DOHH2 (cell line): ENCODE data around the gene NOL3.

Source experiments
- H3F3A ChIP-seq: fragments of 200-600 bp; sonication (generic), shearing (Covaris generic); 2 replicates; pipeline ENCODE4 v1.6.0; 2016; ENCODE audit warnings: antibody characterized with exemption, mild to moderate bottlenecking; ENCODE audit not compliant: control insufficient read depth, insufficient read depth
- H3K27ac ChIP-seq: fragments of 200-600 bp; sonication (generic); 2 replicates; pipeline ENCODE4 v1.5.1; 2014; ENCODE audit warnings: low read depth, mild to moderate bottlenecking, low read length, moderate library complexity
- H3K27me3 ChIP-seq: fragments of 200-600 bp; sonication (generic); 2 replicates; pipeline ENCODE4 v1.6.1; 2014; ENCODE audit warnings: mild to moderate bottlenecking, low read length, mixed read lengths; ENCODE audit not compliant: control insufficient read depth
- H3K36me3 ChIP-seq: fragments of 200-600 bp; sonication (generic); 2 replicates; pipeline ENCODE4 v1.6.1; 2014; ENCODE audit warnings: mild to moderate bottlenecking, low read length, moderate library complexity, mixed read lengths; ENCODE audit not compliant: control insufficient read depth
- H3K4me1 ChIP-seq: fragments of 200-600 bp; sonication (generic); 2 replicates; pipeline ENCODE4 v1.6.1; 2014; ENCODE audit warnings: mild to moderate bottlenecking, low read length, mixed read lengths; ENCODE audit not compliant: control insufficient read depth
- H3K4me2 ChIP-seq: fragments of 200-600 bp; sonication (generic); 2 replicates; pipeline ENCODE4 v1.6.0; 2014; ENCODE audit warnings: mild to moderate bottlenecking, low read length, moderate library complexity
- H3K4me3 ChIP-seq: fragments of 200-600 bp; sonication (generic); 2 replicates; pipeline ENCODE4 v1.5.1; 2014; ENCODE audit warnings: mild to moderate bottlenecking, low read length, mixed read lengths
- H3K79me2 ChIP-seq: fragments of 200-600 bp; sonication (generic); 2 replicates; pipeline ENCODE4 v1.6.1; 2014; ENCODE audit warnings: mild to moderate bottlenecking, low read length, mixed read lengths; ENCODE audit not compliant: control insufficient read depth
- H3K9me2 ChIP-seq: fragments of 200-600 bp; sonication (generic); replicated peaks from 2 replicates; pipeline ENCODE4 v1.6.1; 2014; ENCODE audit warnings: mild to moderate bottlenecking, low read length, mixed read lengths; ENCODE audit not compliant: control insufficient read depth
- H3K9me3 ChIP-seq: fragments of 200-600 bp; sonication (generic); 2 replicates; pipeline ENCODE4 v1.6.1; 2014; ENCODE audit warnings: antibody characterized with exemption, low read length, mixed read lengths; ENCODE audit not compliant: control insufficient read depth, insufficient read depth
- H4K20me1 ChIP-seq: fragments of 200-600 bp; sonication (generic); 2 replicates; pipeline ENCODE4 v1.6.0; 2014; ENCODE audit warnings: low read depth, mild to moderate bottlenecking, antibody characterized with exemption, low read length, moderate library complexity; ENCODE audit not compliant: control insufficient read depth, insufficient read depth
- EZH2phosphoT487 ChIP-seq: fragments of 200-600 bp; sonication (generic); IDR thresholded peaks from 2 replicates; pipeline ENCODE4 v1.6.1; 2017; ENCODE audit warnings: borderline replicate concordance, mild to moderate bottlenecking, antibody characterized with exemption, low read length, moderate library complexity, mixed read lengths
- TF ChIP-seq, protein P1 (sequence below): fragments of 200-600 bp; sonication (generic); IDR thresholded peaks from one replicate; pipeline ENCODE4 v1.5.1; 2014; ENCODE audit warnings: antibody characterized with exemption, mild to moderate bottlenecking, low read depth, low read length; ENCODE audit not compliant: poor library complexity, severe bottlenecking

The NOL3 gene

DNA sequence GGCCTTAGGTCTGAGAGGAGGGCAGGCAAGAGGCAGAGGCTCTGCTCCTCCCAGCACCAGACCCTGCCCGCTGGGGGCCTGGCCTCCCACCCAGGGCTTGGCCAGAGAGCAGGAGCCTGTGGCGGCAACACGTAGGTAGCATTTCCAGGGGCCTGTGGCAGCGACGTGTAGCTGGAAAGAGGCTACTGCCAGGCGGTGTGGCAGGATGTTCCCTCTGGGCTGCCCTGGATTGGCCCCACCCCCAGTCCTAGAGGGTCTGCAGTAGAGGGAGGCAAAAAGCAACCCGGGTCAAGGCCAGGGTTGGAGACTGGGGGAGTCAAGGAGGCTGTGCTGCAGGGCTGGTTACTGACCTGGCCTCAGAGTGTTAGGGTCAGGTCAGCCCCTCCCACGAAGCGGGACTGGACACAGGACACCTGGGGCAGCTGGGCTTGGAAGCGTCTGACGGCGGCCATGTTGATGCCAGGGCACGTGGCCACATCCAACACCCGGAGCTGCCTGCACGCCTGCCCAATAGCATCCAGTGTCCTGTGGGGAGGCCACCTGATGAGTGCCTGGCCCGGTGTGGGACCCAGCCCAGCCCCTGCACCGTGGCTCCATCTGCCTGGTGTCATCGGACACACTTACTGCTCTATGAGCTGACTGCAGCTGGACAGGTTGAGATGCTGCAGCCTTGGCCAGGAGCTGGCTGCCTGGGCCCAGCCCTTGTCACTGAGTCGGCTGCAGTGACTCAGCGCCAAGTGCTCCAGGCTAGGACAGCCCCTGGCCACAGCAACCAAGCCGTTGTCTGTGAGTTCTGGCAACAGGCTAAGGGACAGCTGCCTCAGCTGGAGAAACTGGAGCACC, 37.1 kb downstream of the NOL3 start:
- no peak overlapping the region for H3K4me2 ChIP-seq

DNA sequence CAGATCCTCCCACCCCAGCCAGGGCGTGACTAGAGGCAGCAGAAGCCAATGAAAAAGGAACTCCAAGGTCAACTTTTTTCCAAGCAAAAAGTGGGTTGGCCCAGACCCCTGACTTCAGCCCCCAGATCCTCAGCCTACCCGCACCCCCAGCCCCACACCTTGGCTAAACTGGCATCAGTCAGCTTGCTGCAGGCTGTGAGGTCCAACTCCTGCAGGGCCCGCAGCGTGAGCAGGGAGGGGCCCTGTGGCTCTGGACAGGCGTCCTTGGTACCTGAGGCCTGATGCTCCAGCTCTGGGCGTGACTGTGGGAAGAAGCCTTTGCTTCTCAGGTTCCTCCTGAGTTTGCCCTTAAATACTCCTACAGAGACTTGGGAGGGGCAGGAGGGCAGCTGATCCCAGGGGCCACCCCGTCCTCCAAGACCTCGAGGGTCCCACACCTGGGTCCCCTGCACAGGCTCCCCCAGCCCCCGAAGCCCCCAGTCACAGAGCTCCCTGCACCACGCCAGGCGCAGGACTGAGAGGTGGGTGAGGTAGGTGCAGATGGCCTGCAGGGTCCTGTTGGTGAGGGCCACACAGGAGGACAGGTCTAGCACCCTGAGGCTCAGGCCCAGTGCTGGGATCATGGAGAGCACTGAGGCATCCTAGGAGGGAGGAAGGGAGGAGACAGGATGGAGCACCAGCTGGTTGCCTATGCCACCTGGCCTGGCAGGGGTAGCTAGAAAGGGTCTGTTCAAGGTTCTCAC, 38.0 kb downstream of the NOL3 start:
- TF ChIP-seq EZH2phosphoT487 = no peak
- TF ChIP-seq, protein P1, sequence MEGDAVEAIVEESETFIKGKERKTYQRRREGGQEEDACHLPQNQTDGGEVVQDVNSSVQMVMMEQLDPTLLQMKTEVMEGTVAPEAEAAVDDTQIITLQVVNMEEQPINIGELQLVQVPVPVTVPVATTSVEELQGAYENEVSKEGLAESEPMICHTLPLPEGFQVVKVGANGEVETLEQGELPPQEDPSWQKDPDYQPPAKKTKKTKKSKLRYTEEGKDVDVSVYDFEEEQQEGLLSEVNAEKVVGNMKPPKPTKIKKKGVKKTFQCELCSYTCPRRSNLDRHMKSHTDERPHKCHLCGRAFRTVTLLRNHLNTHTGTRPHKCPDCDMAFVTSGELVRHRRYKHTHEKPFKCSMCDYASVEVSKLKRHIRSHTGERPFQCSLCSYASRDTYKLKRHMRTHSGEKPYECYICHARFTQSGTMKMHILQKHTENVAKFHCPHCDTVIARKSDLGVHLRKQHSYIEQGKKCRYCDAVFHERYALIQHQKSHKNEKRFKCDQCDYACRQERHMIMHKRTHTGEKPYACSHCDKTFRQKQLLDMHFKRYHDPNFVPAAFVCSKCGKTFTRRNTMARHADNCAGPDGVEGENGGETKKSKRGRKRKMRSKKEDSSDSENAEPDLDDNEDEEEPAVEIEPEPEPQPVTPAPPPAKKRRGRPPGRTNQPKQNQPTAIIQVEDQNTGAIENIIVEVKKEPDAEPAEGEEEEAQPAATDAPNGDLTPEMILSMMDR = no peak
- no peak overlapping the region for H3K27ac ChIP-seq
- H3K9me3 ChIP-seq = no peaks in the 10 kb centered on the region

More for the DNA sequence above, 37.1 kb downstream of the NOL3 start:
- Histone ChIP-seq H3K9me2 (no peaks in the 10 kb centered on the region), H3K27me3 (peaks cover 3% of the 10 kb centered on the region; the same call in 1 of the 2 replicates), H3K9me3 (no peaks in the 10 kb centered on the region), H3K4me1 (no peaks in the 10 kb centered on the region), H3K27ac (no peak overlapping the region), H4K20me1 (no peaks in the 10 kb centered on the region), H3K4me3 (no peak overlapping the region), H3F3A (no peaks in the 10 kb centered on the region; the same call in 1 of the 2 replicates), H3K79me2 (no peaks in the 10 kb centered on the region), H3K36me3 (peaks cover 18% of the 10 kb centered on the region)
- no peak for TF ChIP-seq EZH2phosphoT487
- TF ChIP-seq, protein P1 = no peak

DNA sequence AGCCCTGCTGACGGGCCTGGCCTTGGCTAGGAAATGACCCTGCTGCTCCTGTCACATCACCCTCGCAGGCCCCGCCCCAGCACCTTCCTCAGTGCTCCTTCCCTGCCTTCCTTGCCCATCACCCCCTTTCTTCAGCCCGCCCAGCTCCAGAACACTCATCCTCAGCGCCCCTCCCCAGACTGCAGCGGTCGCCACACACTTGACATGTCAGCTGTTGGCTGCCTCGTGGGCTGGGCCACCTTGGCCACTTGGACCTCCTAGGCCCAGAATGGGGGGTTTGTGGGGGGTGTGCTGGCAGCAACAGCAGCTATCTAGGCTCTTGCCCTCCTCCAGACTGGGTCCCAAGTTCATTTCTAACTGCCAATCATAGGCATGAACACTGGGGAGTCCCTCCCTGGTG, 39.2 kb downstream of the NOL3 start:
- Histone ChIP-seq H3K4me2 (no peak overlapping the region), H3K27me3 (peaks cover 3% of the 10 kb centered on the region; the same call in 1 of the 2 replicates), H4K20me1 (no peaks in the 10 kb centered on the region), H3F3A (no peaks in the 10 kb centered on the region), H3K27ac (no peak overlapping the region), H3K79me2 (no peaks in the 10 kb centered on the region), H3K9me2 (no peaks in the 10 kb centered on the region), H3K4me1 (no peaks in the 10 kb centered on the region), H3K9me3 (no peaks in the 10 kb centered on the region), H3K36me3 (no peaks in the 10 kb centered on the region), H3K4me3 (no peak overlapping the region)
- TF ChIP-seq, protein P1 = no peak
- TF ChIP-seq EZH2phosphoT487 = no peak

More for the DNA sequence above, 38.0 kb downstream of the NOL3 start:
- no peaks in the 10 kb centered on the region for H3K79me2 ChIP-seq
- H3K4me1 ChIP-seq = no peaks in the 10 kb centered on the region
- H3K36me3 ChIP-seq = peaks cover 10% of the 10 kb centered on the region
- no peaks in the 10 kb centered on the region for H4K20me1 ChIP-seq
- peaks cover 3% of the 10 kb centered on the region; the same call in 1 of the 2 replicates for H3K27me3 ChIP-seq
- no peak overlapping the region for H3K4me3 ChIP-seq
- no peaks in the 10 kb centered on the region; the same call in 1 of the 2 replicates for H3F3A ChIP-seq
- H3K4me2 ChIP-seq = no peak overlapping the region
- no peaks in the 10 kb centered on the region for H3K9me2 ChIP-seq
